Measurements from ENCODE around the gene NACC2. TPM values are rescaled to one million over a fixed set of nuclear protein-coding genes. Genes with fewer than 3 reads are reported as not detected.

The NACC2 gene
- polyA plus RNA-seq, 1 donor (not counting 4 experiments of a cell fraction or from before 2014, with no cell fraction given): 4.6 TPM

DNA sequence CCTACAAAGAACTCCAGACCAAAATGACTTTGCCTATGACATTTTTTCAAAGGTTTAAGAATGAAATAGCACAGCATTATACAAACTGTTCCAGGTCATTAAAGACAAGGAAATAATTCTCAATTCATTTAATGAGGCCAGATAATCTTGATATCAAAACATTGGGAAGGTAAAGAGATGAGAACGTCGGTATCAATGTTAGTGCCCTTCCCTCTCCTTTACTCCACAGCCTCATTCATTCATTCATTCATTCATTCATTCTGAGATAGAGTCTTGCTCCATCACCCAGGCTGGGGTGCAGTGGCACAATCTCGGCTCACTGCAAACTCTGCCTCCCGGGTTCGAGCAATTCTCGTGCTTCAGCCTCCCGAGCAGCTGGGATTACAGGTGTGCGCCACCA, 64.0 kb downstream of the NACC2 start:
- no peak overlapping the region for H3K4me2 ChIP-seq (ENCODE audit: control insufficient read depth, extremely low read depth, insufficient read depth, low read depth, low read length)
- H3K27me3 ChIP-seq (ENCODE audit: control insufficient read depth, extremely low read depth, insufficient read depth, low read length): no peaks in the 10 kb centered on the region
- H4K20me1 ChIP-seq (ENCODE audit: control insufficient read depth, extremely low read depth, insufficient read depth, low read length): no peaks in the 10 kb centered on the region
- no peaks in the 10 kb centered on the region for H3K9me3 ChIP-seq (ENCODE audit: control insufficient read depth, low read depth, low read length)
- no peak overlapping the region for H2AFZ ChIP-seq (ENCODE audit: control insufficient read depth, low read length)
- H3K4me1 ChIP-seq (ENCODE audit: control insufficient read depth, extremely low read depth, insufficient read depth, low read length): no peaks in the 10 kb centered on the region
- H3K79me2 ChIP-seq (ENCODE audit: control insufficient read depth, insufficient read depth, low read length): peaks cover 30% of the 10 kb centered on the region
- TF ChIP-seq, protein P1, sequence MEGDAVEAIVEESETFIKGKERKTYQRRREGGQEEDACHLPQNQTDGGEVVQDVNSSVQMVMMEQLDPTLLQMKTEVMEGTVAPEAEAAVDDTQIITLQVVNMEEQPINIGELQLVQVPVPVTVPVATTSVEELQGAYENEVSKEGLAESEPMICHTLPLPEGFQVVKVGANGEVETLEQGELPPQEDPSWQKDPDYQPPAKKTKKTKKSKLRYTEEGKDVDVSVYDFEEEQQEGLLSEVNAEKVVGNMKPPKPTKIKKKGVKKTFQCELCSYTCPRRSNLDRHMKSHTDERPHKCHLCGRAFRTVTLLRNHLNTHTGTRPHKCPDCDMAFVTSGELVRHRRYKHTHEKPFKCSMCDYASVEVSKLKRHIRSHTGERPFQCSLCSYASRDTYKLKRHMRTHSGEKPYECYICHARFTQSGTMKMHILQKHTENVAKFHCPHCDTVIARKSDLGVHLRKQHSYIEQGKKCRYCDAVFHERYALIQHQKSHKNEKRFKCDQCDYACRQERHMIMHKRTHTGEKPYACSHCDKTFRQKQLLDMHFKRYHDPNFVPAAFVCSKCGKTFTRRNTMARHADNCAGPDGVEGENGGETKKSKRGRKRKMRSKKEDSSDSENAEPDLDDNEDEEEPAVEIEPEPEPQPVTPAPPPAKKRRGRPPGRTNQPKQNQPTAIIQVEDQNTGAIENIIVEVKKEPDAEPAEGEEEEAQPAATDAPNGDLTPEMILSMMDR (optimal IDR thresholded peaks at IDR 0.05 in 1 of 3, IDR thresholded peaks at IDR 0.05 in 1 of 3, conservative IDR thresholded peaks at IDR 0.05 in 1 of 3; ENCODE audit: extremely low read depth in 1 of 3, insufficient read depth in 2 of 3, low read length in 3 of 3): no peak
- TF ChIP-seq EZH2 (IDR thresholded peaks at IDR 0.05; ENCODE audit: low read length): no peak
- dilution Hi-C loops (cut with MboI; ENCODE audit: extremely low pct_ligation_motif_present, low sequenced_read_pairs): no loop called here
- no peak overlapping the region for H3K4me3 ChIP-seq (ENCODE audit: control insufficient read depth in 2 of 3, extremely low read depth in 1 of 3, insufficient read depth in 2 of 3, low read depth in 1 of 3, low read length in 3 of 3)
- no peak overlapping the region for H3K9ac ChIP-seq (ENCODE audit: control insufficient read depth, extremely low read depth, insufficient read depth, low read length)
- DNase-seq (ENCODE audit: low read depth, low spot score): no peak
- H3K36me3 ChIP-seq (ENCODE audit: control insufficient read depth in 2 of 2, extremely low read depth in 1 of 2, insufficient read depth in 2 of 2, low read length in 2 of 2): peaks cover 0 to 11% of the 10 kb centered on the region in 2 experiments
- H3K9me1 ChIP-seq (ENCODE audit: control insufficient read depth, extremely low read depth, insufficient read depth, low read length): no peaks in the 10 kb centered on the region
- H3K27ac ChIP-seq (ENCODE audit: control insufficient read depth, insufficient read depth, low read length): no peak overlapping the region
- FAIRE-seq: no peak

GRCh38 chr9:136029556-136029955, 65.5 kb downstream of the NACC2 start:
- H2AFZ ChIP-seq (ENCODE audit: control insufficient read depth, low read length): no peak overlapping the region
- dilution Hi-C loops (cut with MboI; ENCODE audit: extremely low pct_ligation_motif_present, low sequenced_read_pairs): no loop called here
- H3K79me2 ChIP-seq (ENCODE audit: control insufficient read depth, insufficient read depth, low read length): peaks cover 27% of the 10 kb centered on the region
- no peak overlapping the region for H3K9ac ChIP-seq (ENCODE audit: control insufficient read depth, extremely low read depth, insufficient read depth, low read length)
- no peak overlapping the region for H3K4me3 ChIP-seq (ENCODE audit: control insufficient read depth in 2 of 3, extremely low read depth in 1 of 3, insufficient read depth in 2 of 3, low read depth in 1 of 3, low read length in 3 of 3)
- no peaks in the 10 kb centered on the region for H3K9me3 ChIP-seq (ENCODE audit: control insufficient read depth, low read depth, low read length)
- no peaks in the 10 kb centered on the region for H4K20me1 ChIP-seq (ENCODE audit: control insufficient read depth, extremely low read depth, insufficient read depth, low read length)
- H3K9me1 ChIP-seq (ENCODE audit: control insufficient read depth, extremely low read depth, insufficient read depth, low read length): no peaks in the 10 kb centered on the region
- H3K4me2 ChIP-seq (ENCODE audit: control insufficient read depth, extremely low read depth, insufficient read depth, low read depth, low read length): no peak overlapping the region
- no peak for DNase-seq (ENCODE audit: low read depth, low spot score)
- TF ChIP-seq EZH2 (IDR thresholded peaks at IDR 0.05; ENCODE audit: low read length): no peak
- TF ChIP-seq, protein P1 (optimal IDR thresholded peaks at IDR 0.05 in 1 of 3, IDR thresholded peaks at IDR 0.05 in 1 of 3, conservative IDR thresholded peaks at IDR 0.05 in 1 of 3; ENCODE audit: extremely low read depth in 1 of 3, insufficient read depth in 2 of 3, low read length in 3 of 3): no peak
- no peak for FAIRE-seq
- H3K27ac ChIP-seq (ENCODE audit: control insufficient read depth, insufficient read depth, low read length): no peak overlapping the region
- H3K27me3 ChIP-seq (ENCODE audit: control insufficient read depth, extremely low read depth, insufficient read depth, low read length): no peaks in the 10 kb centered on the region
- H3K36me3 ChIP-seq (ENCODE audit: control insufficient read depth in 2 of 2, extremely low read depth in 1 of 2, insufficient read depth in 2 of 2, low read length in 2 of 2): peaks cover 0 to 11% of the 10 kb centered on the region in 2 experiments
- no peaks in the 10 kb centered on the region for H3K4me1 ChIP-seq (ENCODE audit: control insufficient read depth, extremely low read depth, insufficient read depth, low read length)
